DMS114 treated with DMSO at 0.1 percent for 48 hours (cell line): ENCODE data around the gene ABL2.
"Not testable (repeated sequence)": the region's sequence is repeated elsewhere in the genome, so short reads cannot be mapped to it uniquely, and the experiment has no call there.

ENCODE experiments used
- DNase-seq: peaks from one replicate; lab custom pipeline; 2025; ENCODE audit not compliant: unreplicated experiment; lab: John Stamatoyannopoulos, UW

ABL2 gene

DNA sequence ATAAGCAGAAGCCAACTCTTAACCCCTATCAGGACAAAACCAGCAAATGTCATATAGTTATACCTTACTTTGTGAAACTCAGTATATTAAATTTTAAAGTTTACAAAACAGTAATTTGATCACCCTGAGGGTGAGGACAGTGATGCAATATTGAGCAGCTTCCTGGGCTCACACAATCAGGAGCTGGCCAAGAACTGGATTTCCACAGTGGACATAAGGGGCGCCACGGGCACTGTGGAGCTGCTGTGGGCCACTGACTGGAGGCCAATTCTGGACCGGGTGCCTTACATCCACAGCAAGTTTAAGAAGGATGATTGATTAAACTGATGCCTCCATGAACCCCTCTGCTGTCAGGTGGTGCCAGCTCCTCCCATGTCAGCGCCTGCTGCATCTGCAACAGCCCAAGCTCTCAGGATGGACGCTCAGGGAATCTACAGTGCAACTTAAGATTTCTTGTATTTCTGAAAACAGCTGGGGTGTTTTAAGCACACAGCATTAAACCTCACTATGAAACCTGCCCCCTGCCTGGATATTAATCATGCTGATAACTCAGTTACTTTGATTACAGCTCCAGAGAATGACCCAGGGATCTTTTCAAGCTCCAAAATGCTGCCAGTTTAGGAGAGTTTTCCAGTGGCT lies 91.7 kb downstream of the ABL2 start:
- DNase-seq: no peak

DNA sequence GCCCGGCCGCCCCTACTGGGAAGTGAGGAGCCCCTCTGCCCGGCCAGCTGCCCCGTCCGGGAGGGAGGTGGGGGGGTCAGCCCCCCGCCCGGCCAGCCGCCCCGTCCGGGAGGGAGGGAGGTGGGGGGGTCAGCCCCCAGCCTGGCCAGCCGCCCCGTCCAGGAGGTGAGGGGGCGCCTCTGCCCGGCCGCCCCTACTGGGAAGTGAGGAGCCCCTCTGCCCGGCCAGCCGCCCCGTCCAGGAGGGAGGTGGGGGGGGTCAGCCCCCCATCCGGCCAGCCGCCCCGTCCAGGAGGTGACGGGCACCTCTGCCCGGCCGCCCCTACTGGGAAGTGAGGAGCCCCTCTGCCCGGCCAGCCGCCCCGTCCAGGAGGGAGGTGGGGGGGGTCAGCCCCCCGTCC lies 93.8 kb downstream of the ABL2 start:
- not testable (repeated sequence) for DNase-seq

DNA sequence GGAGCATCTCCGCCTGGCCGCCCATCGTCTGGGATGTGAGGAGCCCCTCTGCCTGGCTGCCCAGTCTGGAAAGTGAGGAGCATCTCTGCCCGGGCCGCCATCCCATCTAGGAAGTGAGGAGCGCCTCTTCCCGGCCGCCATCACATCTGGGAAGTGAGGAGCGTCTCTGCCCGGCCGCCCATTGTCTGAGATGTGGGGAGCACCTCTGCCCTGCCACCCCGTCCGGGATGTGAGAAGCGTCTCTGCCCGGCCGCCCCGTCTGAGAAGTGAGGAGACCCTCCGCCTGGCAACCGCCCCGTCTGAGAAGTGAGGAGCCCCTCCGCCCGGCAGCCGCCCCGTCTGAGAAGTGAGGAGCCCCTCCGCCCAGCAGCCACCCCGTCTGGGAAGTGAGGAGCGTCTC lies 94.3 kb downstream of the ABL2 start:
- DNase-seq: not testable (repeated sequence)

DNA sequence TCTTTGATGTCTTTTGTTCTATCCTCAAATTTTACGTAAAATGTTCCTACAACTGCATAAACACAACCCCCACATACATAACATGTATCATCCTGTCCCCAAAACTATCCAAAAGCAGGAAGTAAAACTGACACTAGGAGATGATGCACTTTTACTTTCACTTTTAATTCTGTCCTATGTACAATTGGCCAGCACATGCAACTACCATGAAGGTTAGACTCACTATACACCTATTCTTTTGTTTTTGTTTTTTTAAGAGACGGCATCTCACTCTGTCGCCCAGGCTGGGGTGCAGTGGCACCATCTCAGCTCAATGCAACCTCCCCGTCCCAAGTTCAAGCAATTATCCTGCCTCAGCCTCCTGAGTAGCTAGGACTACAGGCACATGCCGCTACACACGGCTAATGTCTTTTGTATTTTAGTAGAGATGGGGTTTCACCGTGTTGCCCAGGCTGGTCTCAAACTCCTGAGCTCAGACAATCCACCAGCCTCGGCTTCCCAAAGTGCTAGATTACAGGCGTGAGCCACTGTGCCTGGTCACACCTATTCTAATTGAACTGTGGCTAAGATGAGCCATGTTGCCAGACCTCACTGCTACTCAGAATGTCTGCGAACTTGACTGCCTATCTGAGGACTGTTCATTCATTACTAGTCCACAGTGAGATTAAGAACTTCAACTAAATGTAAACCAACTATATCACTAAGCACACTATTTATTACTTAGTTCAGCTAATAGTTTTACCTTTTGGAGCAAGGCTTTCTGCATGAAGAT lies 99.6 kb downstream of the ABL2 start:
- DNase-seq: no peak

DNA sequence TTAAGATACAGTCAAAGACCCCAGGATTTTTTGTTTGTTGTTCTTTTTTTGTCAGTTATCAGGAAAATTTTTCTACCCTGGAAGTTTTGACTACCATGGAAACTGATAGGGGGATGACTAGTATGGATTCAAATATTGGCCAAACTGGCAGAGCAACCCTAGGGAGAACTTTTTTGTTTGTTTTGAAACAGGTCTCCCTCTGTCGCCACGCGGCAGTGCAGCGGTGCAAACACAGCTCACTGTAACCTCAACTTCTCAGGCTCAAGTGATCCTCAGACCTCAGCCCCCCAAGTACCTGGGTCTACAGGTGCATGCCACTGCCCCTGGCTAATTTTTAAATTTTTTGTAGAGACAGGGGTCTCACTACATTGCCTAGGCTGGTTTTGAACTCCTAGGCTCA lies 101.0 kb downstream of the ABL2 start:
- DNase-seq: no peak

DNA sequence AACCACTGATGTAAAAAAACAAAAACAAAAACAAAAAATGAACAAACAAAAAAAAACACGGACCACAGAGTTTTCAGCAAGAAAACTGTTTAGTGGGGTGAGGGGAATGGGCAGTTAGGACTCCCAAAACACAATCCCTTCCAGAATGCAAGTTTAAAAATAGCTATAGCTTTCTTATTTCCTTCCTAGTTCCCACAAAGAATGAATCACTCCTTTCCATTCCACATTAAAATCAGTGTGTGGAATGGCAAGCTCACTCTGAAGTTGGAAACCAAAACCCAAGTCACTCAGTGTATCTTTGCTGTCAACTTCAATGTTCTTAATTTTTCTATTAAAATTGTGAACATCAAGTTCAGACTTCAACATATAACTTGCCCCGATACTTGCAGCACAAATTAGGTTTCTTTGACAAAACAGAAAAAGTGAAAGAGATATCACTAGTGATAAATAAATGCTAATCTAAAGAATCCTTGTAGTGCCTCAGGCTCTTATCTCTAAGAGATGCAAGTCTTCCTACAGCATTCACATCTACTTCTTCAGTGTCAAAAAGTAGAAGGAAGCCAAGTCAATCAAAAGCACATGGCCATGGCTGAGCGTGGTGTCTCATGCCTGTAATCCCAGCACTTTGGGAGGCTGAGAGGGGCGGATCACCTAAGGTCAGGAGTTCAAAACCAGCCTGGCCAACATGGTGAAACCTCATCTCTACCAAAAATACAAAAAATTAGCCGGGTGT lies 102.1 kb downstream of the ABL2 start:
- no peak for DNase-seq

DNA sequence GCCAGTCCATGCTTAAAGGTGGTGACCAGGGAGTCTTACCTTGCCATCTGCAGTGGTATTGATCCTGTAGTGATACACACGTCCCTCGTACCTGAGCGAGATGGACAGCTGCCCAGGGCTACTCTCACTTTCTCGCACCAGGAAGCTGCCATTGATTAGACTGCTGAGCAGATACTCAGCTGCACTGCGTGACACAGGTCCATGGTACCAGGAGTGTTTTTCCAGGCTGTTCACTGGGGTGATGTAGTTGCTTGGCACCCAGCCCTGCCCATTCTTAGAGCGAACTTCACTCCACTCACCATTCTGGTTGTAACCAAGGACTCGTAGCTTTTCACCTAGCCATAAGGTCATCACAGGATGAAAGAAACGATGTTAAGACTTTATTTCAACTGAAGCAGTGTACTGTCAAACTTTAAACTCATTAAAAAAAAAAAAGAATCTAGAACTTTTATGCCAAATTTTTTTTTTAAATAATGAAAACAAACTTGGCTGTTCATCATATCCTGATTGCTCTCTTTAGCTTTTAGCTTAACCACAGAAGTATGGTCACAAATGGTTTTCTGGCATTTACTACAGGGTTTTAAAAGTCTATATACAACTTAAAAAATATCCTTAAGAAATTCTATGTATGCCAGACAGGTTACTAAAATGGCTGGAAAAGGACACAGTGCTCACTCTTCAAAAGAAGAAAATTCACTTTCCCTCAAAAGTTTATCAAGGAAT lies 103.0 kb downstream of the ABL2 start:
- DNase-seq: no peak

DNA sequence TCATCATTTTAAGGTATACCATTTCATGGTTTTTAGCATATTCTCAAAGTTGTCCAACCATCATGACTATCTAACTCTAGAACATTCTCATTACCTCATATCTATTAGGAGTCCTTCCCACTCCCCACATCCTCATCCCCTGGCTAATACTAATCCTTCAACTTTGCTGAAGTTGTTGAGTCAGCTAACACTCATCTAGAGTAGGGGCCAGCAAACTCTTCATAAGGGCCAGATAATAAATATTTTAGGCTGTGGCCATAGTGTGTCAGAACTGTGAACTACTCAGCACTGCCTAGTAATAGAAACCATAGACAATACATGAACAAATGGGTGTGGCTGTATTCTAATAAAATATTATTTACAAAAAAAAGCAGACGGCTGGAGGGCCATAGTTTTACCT lies 104.6 kb downstream of the ABL2 start:
- no peak for DNase-seq

DNA sequence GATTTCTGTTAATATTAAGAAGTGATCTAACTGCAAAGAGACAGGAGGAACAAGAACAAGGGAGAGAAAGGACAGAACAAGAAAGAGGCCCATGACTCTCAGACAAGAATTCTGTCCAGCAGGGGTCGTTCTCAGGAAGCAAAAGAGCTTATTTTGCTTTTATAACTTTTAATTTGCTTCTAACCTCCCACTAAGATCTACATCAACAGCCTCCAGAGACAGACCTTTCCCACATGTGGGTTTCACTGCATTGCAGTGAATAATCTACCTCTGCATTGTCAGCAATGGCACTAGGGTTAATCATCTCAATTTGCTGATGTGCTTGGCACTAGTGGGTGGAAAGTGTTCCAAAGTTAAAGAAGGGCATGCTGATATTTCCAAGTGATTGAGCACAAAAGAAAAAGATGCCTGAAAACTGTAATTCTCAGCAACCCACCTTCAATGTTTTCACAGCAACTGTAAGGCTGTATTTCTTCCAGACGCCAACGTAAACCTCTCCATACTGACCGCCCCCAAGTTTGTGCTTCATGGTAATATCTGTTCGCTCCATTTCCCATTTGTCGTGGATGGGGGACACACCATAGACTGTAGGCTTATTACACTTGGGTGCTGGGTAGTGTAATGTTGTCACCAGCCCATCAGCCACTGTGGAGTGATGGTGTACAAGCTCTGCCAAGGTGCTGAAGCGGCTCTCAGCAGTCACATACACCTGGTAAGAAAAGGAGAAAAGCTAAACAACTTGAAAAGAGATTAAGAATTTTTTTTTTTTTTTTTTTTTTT lies 108.1 kb downstream of the ABL2 start:
- peak; percentile 46 for DNase-seq

DNA sequence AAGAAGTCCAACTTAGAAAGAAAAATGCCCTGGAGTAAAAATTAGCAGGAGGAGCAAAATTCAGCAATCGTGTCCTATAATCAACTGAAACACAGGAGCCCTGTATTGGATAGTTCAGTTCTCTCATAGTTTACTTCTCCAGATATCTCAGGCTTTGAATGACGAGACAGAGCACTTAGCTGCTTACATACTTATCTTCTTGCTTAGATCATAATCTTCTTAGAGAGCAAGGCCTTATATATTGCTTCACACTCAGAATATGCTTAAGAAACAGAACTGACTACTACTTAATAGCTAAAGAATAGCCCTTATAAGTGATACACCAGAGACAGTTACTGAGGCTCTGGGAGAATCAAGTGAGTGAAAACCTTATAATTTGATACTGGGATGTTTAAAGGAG lies 108.7 kb downstream of the ABL2 start:
- DNase-seq: no peak

DNA sequence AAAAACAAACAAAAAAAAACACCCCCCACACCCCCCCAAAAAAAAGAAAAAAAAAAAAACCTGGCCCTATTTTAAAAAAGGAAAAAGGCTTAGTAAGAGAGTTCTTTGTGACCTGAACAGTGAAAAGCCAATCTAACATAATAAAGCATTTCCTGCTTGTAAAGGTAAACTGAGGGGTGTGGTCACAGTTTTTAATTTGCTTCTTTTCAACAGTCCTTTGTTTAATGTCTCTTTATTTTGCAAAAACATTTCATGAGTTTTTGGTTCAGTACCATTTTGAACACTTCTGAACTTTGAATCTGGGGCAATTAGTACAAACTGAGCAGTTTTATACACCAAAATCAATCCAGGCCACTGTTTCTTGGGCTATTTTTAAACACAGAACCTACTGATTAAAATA lies 110.0 kb downstream of the ABL2 start:
- DNase-seq: no peak

DNA sequence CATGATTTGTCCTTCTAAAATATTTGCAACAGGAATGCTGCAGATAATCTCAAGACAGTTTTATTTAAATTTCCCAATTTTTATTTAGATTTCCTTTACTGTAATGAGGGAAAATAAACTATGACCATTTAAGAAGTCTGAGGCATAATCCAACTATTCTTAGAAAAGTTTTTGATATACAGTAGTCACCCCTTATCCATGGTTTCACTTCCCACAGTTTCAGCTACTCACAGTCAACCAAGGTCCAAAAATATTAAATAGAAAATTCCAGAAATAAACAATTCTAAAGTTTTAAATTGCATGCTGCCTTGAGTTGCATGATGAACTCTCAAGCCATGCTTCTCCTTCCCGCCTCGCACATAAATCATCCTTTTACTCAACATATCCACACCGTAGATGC lies 114.3 kb downstream of the ABL2 start:
- no peak for DNase-seq

DNA sequence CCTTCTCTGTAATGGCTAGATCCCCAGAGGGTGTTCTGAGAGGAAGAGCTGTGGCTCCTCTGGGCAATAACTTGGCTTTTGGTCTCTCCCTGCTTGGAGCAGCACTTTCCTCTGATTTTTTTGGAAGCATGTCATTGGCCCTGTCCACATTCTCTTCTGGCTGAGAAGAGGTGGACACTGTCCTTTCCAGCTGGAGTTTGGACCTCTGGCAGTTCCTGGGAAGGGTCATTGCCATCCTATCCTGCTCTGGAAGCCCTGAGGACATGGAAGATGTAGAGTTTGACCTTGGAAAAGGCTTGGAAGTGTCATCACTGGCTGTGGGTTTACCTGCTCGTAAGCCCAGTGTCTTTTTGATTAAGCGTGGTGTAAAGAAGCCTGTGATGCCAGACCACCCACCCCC lies 120.8 kb downstream of the ABL2 start:
- DNase-seq: no peak

DNA sequence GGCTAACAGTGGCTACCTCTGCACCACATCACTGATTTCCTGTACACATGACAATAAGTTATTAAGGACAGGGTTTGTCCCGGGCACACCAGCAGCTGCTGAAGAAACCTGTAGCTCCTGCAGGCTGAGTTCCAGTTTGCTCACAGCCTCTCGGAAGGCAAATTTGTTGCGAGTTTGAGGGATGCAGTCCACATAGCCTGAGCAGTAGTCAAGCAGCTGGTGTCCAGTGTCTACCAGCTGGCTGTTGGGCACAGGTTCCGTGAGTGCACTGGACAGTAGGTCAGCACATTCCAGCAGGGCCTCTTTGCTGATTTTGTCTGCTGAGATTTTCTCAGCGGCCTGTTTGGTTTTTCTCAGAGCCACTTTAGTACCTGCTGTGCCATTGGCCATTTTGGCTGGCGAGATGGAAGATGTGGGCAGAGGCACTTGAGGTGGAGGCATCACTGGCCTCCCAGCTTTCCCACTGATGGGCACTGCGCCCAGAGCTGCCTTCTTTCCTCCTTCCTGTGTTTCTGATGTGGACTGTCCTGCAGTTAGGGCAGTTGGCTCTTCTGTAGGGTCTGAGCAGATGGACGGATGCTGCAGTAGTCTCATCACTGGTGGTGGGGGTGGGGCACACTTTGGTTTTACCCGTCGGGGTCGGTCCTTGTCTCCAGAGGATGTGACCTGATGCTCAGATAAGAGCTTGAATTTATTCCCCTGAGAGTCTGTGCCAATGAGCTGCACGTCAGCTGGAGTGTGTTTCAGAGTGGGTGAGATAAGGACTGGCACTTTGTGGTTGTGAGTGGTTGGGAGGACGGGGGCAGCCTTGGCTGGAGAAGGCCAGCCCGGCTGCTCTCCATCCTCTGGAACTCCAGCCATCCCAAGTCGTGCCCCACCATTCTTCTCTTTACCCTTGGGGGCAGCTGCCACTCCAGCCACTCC lies 121.5 kb downstream of the ABL2 start:
- no peak for DNase-seq

DNA sequence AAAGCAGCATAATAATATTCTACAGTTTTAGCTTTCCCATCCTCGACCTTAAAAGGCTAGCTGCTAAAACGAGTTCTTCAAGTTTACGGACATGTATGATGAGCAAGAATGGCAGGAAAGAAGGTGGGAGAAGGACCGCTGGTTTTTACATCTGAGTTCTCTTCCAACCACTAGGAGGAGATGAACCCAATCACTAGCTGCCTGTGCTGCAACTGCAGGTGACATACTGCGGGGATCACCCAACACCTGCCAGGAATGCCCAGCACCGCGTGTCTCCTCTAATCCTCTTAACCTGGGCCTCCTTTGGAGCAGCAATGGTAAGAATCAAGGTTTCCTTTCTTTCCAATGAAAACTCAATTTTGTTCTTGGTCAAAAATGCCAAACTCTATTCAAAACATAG lies 124.1 kb downstream of the ABL2 start:
- DNase-seq: no peak

DNA sequence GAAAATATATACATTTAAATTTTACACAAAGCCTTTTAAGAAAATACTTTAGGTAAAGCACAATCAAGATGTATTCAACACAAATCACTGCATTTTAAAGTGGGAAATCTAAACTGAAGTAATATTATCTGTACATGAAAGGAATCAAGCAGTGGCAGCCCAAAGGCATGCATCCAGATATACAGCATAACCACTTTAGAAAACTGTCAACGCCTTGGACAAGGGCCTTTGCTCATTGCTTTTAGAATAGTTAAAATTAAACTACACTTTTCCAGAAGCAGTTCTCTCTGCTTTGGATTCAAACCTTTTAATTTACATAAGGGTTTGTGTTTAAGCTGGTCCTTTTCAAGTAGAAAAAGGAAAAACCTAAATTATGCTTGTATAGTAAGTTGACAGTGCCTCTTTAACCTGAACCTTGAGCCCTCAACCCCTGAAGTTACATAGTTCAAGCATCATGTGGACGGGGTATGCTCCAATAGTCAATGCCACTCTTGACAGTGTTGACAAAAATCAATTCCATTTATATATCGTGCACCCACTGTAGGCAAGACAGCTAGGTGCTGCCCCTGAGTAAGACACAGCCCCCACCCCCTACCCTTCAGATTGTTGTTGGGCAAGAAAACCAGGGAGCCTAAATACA lies 124.7 kb downstream of the ABL2 start:
- no peak for DNase-seq

DNA sequence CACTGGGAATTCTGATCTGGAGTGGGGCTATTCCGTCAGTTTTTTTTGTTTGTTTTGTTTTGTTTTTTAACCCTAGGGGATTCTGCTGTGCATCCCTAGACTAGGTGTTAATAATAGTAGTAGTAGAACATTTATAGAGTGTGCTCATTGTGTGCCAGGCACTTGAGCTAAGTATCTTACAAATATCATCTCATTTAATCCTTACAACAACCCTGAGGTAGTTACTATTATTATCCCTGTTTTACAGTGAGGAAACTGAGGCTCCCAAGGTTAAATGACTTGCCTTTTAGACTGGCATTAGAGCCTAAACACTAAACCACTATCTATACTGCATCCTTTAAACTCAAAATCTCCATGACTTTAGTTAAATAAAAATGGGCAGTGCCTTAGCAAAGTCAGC lies 125.5 kb downstream of the ABL2 start:
- no peak for DNase-seq

DNA sequence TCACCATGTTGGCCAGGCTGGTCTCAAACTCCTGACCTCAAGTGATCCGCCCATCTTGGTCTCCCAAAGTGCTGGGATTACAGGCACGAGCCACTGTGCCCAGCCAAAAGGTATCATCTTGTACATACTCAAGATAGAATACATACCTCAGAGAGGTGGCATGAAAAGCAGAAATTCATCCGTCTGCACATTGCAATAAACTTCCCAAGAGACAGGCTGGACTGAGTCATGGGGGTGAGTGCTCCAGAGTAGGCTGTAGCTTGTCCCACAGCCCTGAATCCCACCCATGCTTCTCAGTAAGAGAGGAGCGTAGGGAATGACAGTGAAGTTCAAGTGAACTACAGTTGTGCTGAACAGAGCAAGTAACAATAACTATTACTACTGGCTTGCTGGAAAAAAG lies 127.9 kb downstream of the ABL2 start:
- no peak for DNase-seq

DNA sequence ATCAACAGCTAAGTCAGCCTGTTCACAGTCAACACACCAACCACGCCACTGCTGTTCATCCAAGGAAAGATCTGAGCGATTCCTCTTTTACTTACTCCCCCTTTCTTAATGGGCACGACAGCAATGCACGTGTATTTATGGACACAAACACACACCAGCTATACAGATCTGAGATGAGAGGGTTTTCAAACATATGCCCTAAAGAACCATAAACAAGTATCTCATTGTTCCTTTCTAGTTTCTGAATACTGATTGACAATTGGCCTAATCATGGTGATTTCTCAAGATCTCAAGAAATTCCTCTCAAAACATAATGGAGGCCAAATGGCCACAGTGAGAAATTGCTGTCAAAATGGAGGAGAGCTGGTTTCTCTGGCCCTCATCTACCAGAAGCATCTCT lies 129.6 kb downstream of the ABL2 start:
- no peak for DNase-seq
